Measurements from ENCODE around the gene MACROD2.
A peak's percentile ranks its signal among the peaks of the same experiment; 100 is the strongest.

Gene MACROD2

DNA sequence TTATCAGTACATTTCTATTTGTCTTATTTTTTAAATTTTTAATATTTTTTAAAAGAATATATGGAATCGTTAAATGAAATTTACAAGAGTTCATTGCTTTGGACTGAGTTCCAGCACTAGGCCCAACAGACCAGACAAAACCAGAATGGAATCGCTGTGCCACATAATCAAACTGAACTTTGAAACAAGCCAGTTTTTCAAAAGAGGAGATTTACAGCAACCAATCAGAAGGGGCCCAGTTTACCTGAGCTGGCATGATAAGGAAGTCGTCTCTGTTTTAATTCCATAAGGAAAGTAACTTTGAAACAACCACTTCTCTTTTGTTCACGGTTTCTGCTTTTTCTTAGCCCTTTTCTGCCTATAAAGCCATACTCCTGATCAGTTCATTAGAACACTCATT, 635.7 kb downstream of the MACROD2 start:
- no peak overlapping the region for H3K9ac ChIP-seq
- H3K4me1 ChIP-seq, result peaks cover 6 to 11% (median 9%) of the 10 kb centered on the region in 10 experiments; a peak in 10 of 20 replicates
- no peak for TF ChIP-seq Cebpa-rat (IDR thresholded peaks at IDR 0.05)
- no peak overlapping the region for H3K4me3 ChIP-seq
- H4K20me1 ChIP-seq, result no peaks in the 10 kb centered on the region
- H3K4me2 ChIP-seq, result no peak overlapping the region
- no peaks in the 10 kb centered on the region for H3K36me3 ChIP-seq
- no peaks in the 10 kb centered on the region for H3K27me3 ChIP-seq
- peaks cover 0 to 9% (median 0%) of the 10 kb centered on the region in 11 experiments; a peak in 1 of 22 replicates for H3K9me3 ChIP-seq (replicated peaks in 1 of 11)
- H3K27ac ChIP-seq, result no peak overlapping the region

GRCh38 chr20:14632906-14633305, 637.6 kb downstream of the MACROD2 start:
- peak in 5 of 11 experiments; percentile 30 to 40 (median 30); a peak in 3 of 22 replicates for TF ChIP-seq Cebpa-rat (IDR thresholded peaks at IDR 0.05)

GRCh38 chr20:14633507-14633906, 638.2 kb downstream of the MACROD2 start:
- Histone ChIP-seq H3K4me3 (no peak overlapping the region), H4K20me1 (no peaks in the 10 kb centered on the region), H3K27me3 (no peaks in the 10 kb centered on the region), H3K27ac (peak overlapping the region in 2 of 11 experiments; percentile 30 to 31; a peak in 4 of 22 replicates), H3K4me2 (peak overlapping the region in 7 of 11 experiments; percentile 4 to 32 (median 21); a peak in 4 of 22 replicates), H3K9ac (no peak overlapping the region), H3K36me3 (no peaks in the 10 kb centered on the region), H3K9me3 (replicated peaks in 1 of 11) (peaks cover 0 to 9% (median 0%) of the 10 kb centered on the region in 11 experiments; a peak in 1 of 22 replicates), H3K4me1 (peaks cover 6 to 11% (median 9%) of the 10 kb centered on the region in 10 experiments; a peak in 10 of 20 replicates)
- TF ChIP-seq Cebpa-rat (IDR thresholded peaks at IDR 0.05), result no peak

More at GRCh38 chr20:14632906-14633305, 637.6 kb downstream of the MACROD2 start:
- H3K4me3 ChIP-seq, result no peak overlapping the region
- H3K4me2 ChIP-seq, result peak overlapping the region in 10 of 11 experiments; percentile 1 to 32 (median 18); a peak in 8 of 22 replicates
- H3K4me1 ChIP-seq, result peaks cover 6 to 11% (median 9%) of the 10 kb centered on the region in 10 experiments; a peak in 10 of 20 replicates
- no peaks in the 10 kb centered on the region for H3K36me3 ChIP-seq
- H3K27ac ChIP-seq, result peak overlapping the region in 2 of 11 experiments; percentile 30 to 31; a peak in 2 of 22 replicates
- no peaks in the 10 kb centered on the region for H4K20me1 ChIP-seq
- no peak overlapping the region for H3K9ac ChIP-seq
- no peaks in the 10 kb centered on the region for H3K27me3 ChIP-seq
- peaks cover 0 to 9% (median 0%) of the 10 kb centered on the region in 11 experiments; a peak in 1 of 22 replicates for H3K9me3 ChIP-seq (replicated peaks in 1 of 11)

GRCh38 chr20:14634665-14635064, 639.3 kb downstream of the MACROD2 start:
- H4K20me1 ChIP-seq, result no peaks in the 10 kb centered on the region
- peaks cover 6 to 11% (median 9%) of the 10 kb centered on the region in 10 experiments; a peak in 10 of 20 replicates for H3K4me1 ChIP-seq
- H3K4me2 ChIP-seq, result no peak overlapping the region
- H3K27ac ChIP-seq, result no peak overlapping the region
- H3K4me3 ChIP-seq, result no peak overlapping the region
- H3K9ac ChIP-seq, result no peak overlapping the region
- H3K9me3 ChIP-seq (replicated peaks in 1 of 11), result peaks cover 0 to 9% (median 0%) of the 10 kb centered on the region in 11 experiments; a peak in 1 of 22 replicates
- H3K36me3 ChIP-seq, result no peaks in the 10 kb centered on the region
- no peaks in the 10 kb centered on the region for H3K27me3 ChIP-seq
- TF ChIP-seq Cebpa-rat (IDR thresholded peaks at IDR 0.05), result no peak

- Histone ChIP-seq H3K27me3 (no peaks in the 10 kb centered on the region), H4K20me1 (no peaks in the 10 kb centered on the region), H3K27ac (no peak overlapping the region), H3K9ac (no peak overlapping the region), H3K4me3 (no peak overlapping the region), H3K36me3 (no peaks in the 10 kb centered on the region), H3K4me2 (no peak overlapping the region), H3K9me3 (replicated peaks in 1 of 11) (peaks cover 14 to 30% (median 18%) of the 10 kb centered on the region in 11 experiments), H3K4me1 (peaks cover 6 to 11% (median 9%) of the 10 kb centered on the region in 10 experiments; a peak in 10 of 20 replicates)
- no peak for TF ChIP-seq Cebpa-rat (IDR thresholded peaks at IDR 0.05)
These were observed 642.1 kb downstream of the MACROD2 start for GRCh38 chr20:14637441-14637840.

- H3K4me2 ChIP-seq, result no peak overlapping the region
- no peak overlapping the region for H3K4me3 ChIP-seq
- H3K27ac ChIP-seq, result no peak overlapping the region
- H4K20me1 ChIP-seq, result no peaks in the 10 kb centered on the region
- no peaks in the 10 kb centered on the region for H3K36me3 ChIP-seq
- no peak overlapping the region for H3K9ac ChIP-seq
- TF ChIP-seq Cebpa-rat (IDR thresholded peaks at IDR 0.05), result no peak
- H3K27me3 ChIP-seq, result no peaks in the 10 kb centered on the region
- H3K9me3 ChIP-seq (replicated peaks in 1 of 11), result peaks cover 16 to 23% (median 20%) of the 10 kb centered on the region in 11 experiments
- H3K4me1 ChIP-seq, result no peaks in the 10 kb centered on the region
These were observed 647.8 kb downstream of the MACROD2 start for GRCh38 chr20:14643146-14643545.

DNA sequence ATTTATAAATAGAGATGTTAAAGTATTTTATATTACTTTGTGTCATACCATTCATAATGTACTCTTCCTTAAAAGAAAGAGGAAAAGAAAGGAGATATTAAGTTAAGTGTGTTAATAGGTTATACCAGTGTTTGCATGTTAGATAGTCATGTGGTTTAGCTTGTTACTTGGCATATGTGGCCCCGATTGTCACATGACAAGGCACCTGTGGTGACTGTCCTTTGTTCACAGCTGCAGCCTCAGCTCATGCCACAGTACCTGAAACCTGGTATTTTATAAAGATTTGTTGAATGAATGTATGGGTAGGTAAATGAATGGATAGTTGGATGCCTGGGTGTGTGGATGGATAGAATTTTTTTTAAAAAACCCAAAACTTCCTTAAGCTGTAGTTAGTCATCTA, 648.2 kb downstream of the MACROD2 start:
- Histone ChIP-seq H3K9ac (no peak overlapping the region), H4K20me1 (no peaks in the 10 kb centered on the region), H3K4me1 (no peaks in the 10 kb centered on the region), H3K27ac (no peak overlapping the region), H3K27me3 (no peaks in the 10 kb centered on the region), H3K4me2 (no peak overlapping the region), H3K36me3 (no peaks in the 10 kb centered on the region), H3K9me3 (replicated peaks in 1 of 11) (peaks cover 16 to 23% (median 20%) of the 10 kb centered on the region in 11 experiments), H3K4me3 (no peak overlapping the region)
- TF ChIP-seq Cebpa-rat (IDR thresholded peaks at IDR 0.05), result no peak

GRCh38 chr20:14644306-14645097, 649.2 kb downstream of the MACROD2 start:
- Histone ChIP-seq H3K4me2 (no peak overlapping the region), H3K4me1 (no peaks in the 10 kb centered on the region), H3K9ac (no peak overlapping the region), H3K27me3 (no peaks in the 10 kb centered on the region), H3K27ac (no peak overlapping the region), H3K9me3 (replicated peaks in 1 of 11) (peaks cover 16 to 23% (median 20%) of the 10 kb centered on the region in 11 experiments), H3K4me3 (no peak overlapping the region), H3K36me3 (no peaks in the 10 kb centered on the region), H4K20me1 (no peaks in the 10 kb centered on the region)
- no peak for TF ChIP-seq Cebpa-rat (IDR thresholded peaks at IDR 0.05)

DNA sequence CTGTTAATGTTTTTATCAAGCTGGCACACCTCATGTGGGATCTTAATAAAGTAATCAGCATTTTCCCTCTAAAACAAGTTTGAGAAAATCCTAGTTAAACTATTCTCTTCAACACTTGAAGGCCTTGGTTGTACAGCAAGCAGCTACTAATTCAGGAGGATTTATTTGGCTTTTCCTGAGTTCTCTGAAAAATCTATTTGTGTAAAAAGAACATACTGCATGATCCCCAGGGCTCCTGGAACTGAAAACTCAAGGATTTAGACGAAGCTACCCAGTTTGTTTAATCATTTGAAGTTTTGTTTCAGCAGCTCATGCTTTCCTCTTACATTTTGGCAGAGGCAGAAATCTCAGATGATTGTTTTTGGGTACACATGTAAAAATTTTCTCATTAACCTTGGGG, 651.7 kb downstream of the MACROD2 start:
- Histone ChIP-seq H3K9me3 (replicated peaks in 1 of 11) (peaks cover 3 to 9% (median 7%) of the 10 kb centered on the region in 11 experiments), H3K27ac (no peak overlapping the region), H3K27me3 (no peaks in the 10 kb centered on the region), H3K4me1 (no peaks in the 10 kb centered on the region), H3K36me3 (no peaks in the 10 kb centered on the region), H3K9ac (no peak overlapping the region), H3K4me3 (no peak overlapping the region), H4K20me1 (no peaks in the 10 kb centered on the region), H3K4me2 (no peak overlapping the region)
- TF ChIP-seq Cebpa-rat (IDR thresholded peaks at IDR 0.05), result no peak

Measured in BLaER1 treated with 17β-estradiol and CSF1 and Interleukin-3, amounts not matched to agents 10 nM and 100 nM (cell line).